HEK293T (cell line): ENCODE results near the gene FSIP1.

ENCODE experiments used
- BHLHE40 ChIP-seq: fragments of 450-650 bp; IDR thresholded peaks from 2 replicates; pipeline ENCODE4 v1.6.1; 2016; ENCODE audit warnings: mild to moderate bottlenecking, moderate library complexity, borderline replicate concordance
- ELF4 ChIP-seq: fragments of 450-650 bp; IDR thresholded peaks from 2 replicates; pipeline ENCODE4 v1.6.1; 2017; ENCODE audit warnings: antibody characterized with exemption
- FOXA1 ChIP-seq: fragments of 450-650 bp; IDR thresholded peaks from 2 replicates; pipeline ENCODE4 v1.6.1; 2016; ENCODE audit warnings: mild to moderate bottlenecking
- FOXK2 ChIP-seq: fragments of 450-650 bp; IDR thresholded peaks from 2 replicates; pipeline ENCODE4 v1.6.1; 2016; ENCODE audit warnings: mild to moderate bottlenecking
- FOXM1 ChIP-seq: fragments of 450-650 bp; IDR thresholded peaks from 2 replicates; pipeline ENCODE4 v1.6.1; 2017; ENCODE audit warnings: mild to moderate bottlenecking, borderline replicate concordance
- HDGF ChIP-seq: fragments of 450-650 bp; IDR thresholded peaks from 2 replicates; pipeline ENCODE4 v1.6.1; 2017; ENCODE audit warnings: antibody characterized with exemption, borderline replicate concordance
- L3MBTL2 ChIP-seq: fragments of 450-650 bp; conservative IDR thresholded peaks from 2 replicates; pipeline ENCODE4 v1.6.1; 2016; ENCODE audit warnings: mild to moderate bottlenecking
- LEF1 ChIP-seq: fragments of 450-650 bp; IDR thresholded peaks from 2 replicates; pipeline ENCODE4 v1.6.1; 2017; ENCODE audit warnings: mild to moderate bottlenecking, borderline replicate concordance
- NFRKB ChIP-seq: fragments of 450-650 bp; IDR thresholded peaks from 2 replicates; pipeline ENCODE4 v1.6.1; 2016; ENCODE audit warnings: mild to moderate bottlenecking, moderate library complexity
- PKNOX1 ChIP-seq: fragments of 450-650 bp; IDR thresholded peaks from 2 replicates; pipeline ENCODE4 v1.6.1; 2016
- SP1 ChIP-seq: fragments of 450-650 bp; IDR thresholded peaks from 2 replicates; pipeline ENCODE4 v1.6.1; 2017
- SUZ12 ChIP-seq: fragments of 450-650 bp; IDR thresholded peaks from 2 replicates; pipeline ENCODE4 v1.6.1; 2016; ENCODE audit warnings: mild to moderate bottlenecking
- TARDBP ChIP-seq: fragments of 450-650 bp; IDR thresholded peaks from 2 replicates; pipeline ENCODE4 v1.6.1; 2016

- TF ChIP-seq FOXK2 (no peak), TARDBP (no peak), LEF1 (no peak), BHLHE40 (no peak), SUZ12 (no peak), NFRKB (no peak), FOXA1 (no peak), ELF4 (no peak), HDGF (no peak), PKNOX1 (no peak), L3MBTL2 (no peak), SP1 (no peak), FOXM1 (no peak)
Measured at GRCh38 chr15:39651295-39651694, 131.3 kb downstream of the FSIP1 start.
